ENCODE measurements around the gene PLPPR3.

Gene PLPPR3

GRCh38 chr19:812049-812746 lies 9.6 kb downstream of the PLPPR3 start:
- no peak for DNase-seq
- in situ Hi-C loops (cut with MboI; ENCODE audit: low pct_unique_long_range_greater_than_20kb, low sequenced_read_pairs) = no loop called here

GRCh38 chr19:811506-812048 lies 10.2 kb downstream of the PLPPR3 start:
- in situ Hi-C loops (cut with MboI; ENCODE audit: low pct_unique_long_range_greater_than_20kb, low sequenced_read_pairs) = no loop called here
- DNase-seq = no peak

GRCh38 chr19:810883-811489 lies 10.8 kb downstream of the PLPPR3 start:
- no peak for DNase-seq
- in situ Hi-C loops (cut with MboI; ENCODE audit: low pct_unique_long_range_greater_than_20kb, low sequenced_read_pairs) = no loop called here

GRCh38 chr19:810077-810855 lies 11.5 kb downstream of the PLPPR3 start:
- no peak for DNase-seq
- in situ Hi-C loops (cut with MboI; ENCODE audit: low pct_unique_long_range_greater_than_20kb, low sequenced_read_pairs) = no loop called here

GRCh38 chr19:808423-808775 lies 13.4 kb downstream of the PLPPR3 start:
- no peak for DNase-seq
- in situ Hi-C loops (cut with MboI; ENCODE audit: low pct_unique_long_range_greater_than_20kb, low sequenced_read_pairs) = no loop called here

- in situ Hi-C loops (cut with MboI; ENCODE audit: low pct_unique_long_range_greater_than_20kb, low sequenced_read_pairs) = no loop called here
- no peak for DNase-seq
Measured at GRCh38 chr19:807627-808422, 13.9 kb downstream of the PLPPR3 start.

- in situ Hi-C loops (cut with MboI; ENCODE audit: low pct_unique_long_range_greater_than_20kb, low sequenced_read_pairs) = no loop called here
- no peak for DNase-seq
Measured at GRCh38 chr19:806815-807421, 14.8 kb downstream of the PLPPR3 start.

GRCh38 chr19:805600-806550 lies 15.9 kb downstream of the PLPPR3 start:
- DNase-seq = no peak
- in situ Hi-C loops (cut with MboI; ENCODE audit: low pct_unique_long_range_greater_than_20kb, low sequenced_read_pairs) = no loop called here

GRCh38 chr19:805166-805551 lies 16.6 kb downstream of the PLPPR3 start:
- DNase-seq = no peak
- in situ Hi-C loops (cut with MboI; ENCODE audit: low pct_unique_long_range_greater_than_20kb, low sequenced_read_pairs) = no loop called here

- no peak for DNase-seq
- in situ Hi-C loops (cut with MboI; ENCODE audit: low pct_unique_long_range_greater_than_20kb, low sequenced_read_pairs) = no loop called here
Measured at GRCh38 chr19:804419-805165, 17.2 kb downstream of the PLPPR3 start.

GRCh38 chr19:803686-804418 lies 17.9 kb downstream of the PLPPR3 start:
- DNase-seq = no peak
- in situ Hi-C loops (cut with MboI; ENCODE audit: low pct_unique_long_range_greater_than_20kb, low sequenced_read_pairs) = no loop called here

GRCh38 chr19:803099-803561 lies 18.6 kb downstream of the PLPPR3 start:
- no peak for DNase-seq
- in situ Hi-C loops (cut with MboI; ENCODE audit: low pct_unique_long_range_greater_than_20kb, low sequenced_read_pairs) = no loop called here

- DNase-seq = no peak
- in situ Hi-C loops (cut with MboI; ENCODE audit: low pct_unique_long_range_greater_than_20kb, low sequenced_read_pairs) = no loop called here
Measured at GRCh38 chr19:802498-803098, 19.2 kb downstream of the PLPPR3 start.

GRCh38 chr19:801861-802497 lies 19.8 kb downstream of the PLPPR3 start:
- in situ Hi-C loops (cut with MboI; ENCODE audit: low pct_unique_long_range_greater_than_20kb, low sequenced_read_pairs) = no loop called here
- DNase-seq = no peak

- in situ Hi-C loops (cut with MboI; ENCODE audit: low pct_unique_long_range_greater_than_20kb, low sequenced_read_pairs) = no loop called here
- DNase-seq = no peak
Measured at GRCh38 chr19:801030-801860, 20.5 kb downstream of the PLPPR3 start.
